Cardiac muscle cell (in vitro differentiated cells and primary cell): ENCODE measurements around the gene BAIAP2. TPM values are rescaled to one million over a fixed set of nuclear protein-coding genes. Genes with fewer than 3 reads are reported as not detected.
"Not testable (repeated sequence)": the region's sequence is repeated elsewhere in the genome, so short reads cannot be mapped to it uniquely, and the experiment has no call there.

Source experiments
- DNase-seq, 2 donors: peaks; one replicate each; pipeline versions ENCODE4 v3.0.0 to v3.0.0-alpha.2; 2010 to 2017; ENCODE audit warnings: low read depth in 1 of 2, low spot score in 1 of 2
- H3K27ac ChIP-seq: fragments of 200-600 bp; sonication (generic); 2 replicates; pipeline ENCODE4 v1.5.1; 2016
- H3K27me3 ChIP-seq: fragments of 200-600 bp; sonication (generic); 2 replicates; pipeline ENCODE4 v1.6.0; 2016; ENCODE audit warnings: control low read depth
- H3K36me3 ChIP-seq: fragments of 200-600 bp; sonication (generic); 2 replicates; pipeline ENCODE4 v1.5.1; 2016; ENCODE audit warnings: control low read depth
- H3K4me1 ChIP-seq: fragments of 200-600 bp; sonication (generic); 2 replicates; pipeline ENCODE4 v1.8.1; 2017; ENCODE audit warnings: low read depth, mild to moderate bottlenecking, mixed run types
- H3K4me3 ChIP-seq: fragments of 200-600 bp; sonication (generic); 2 replicates; pipeline ENCODE4 v1.5.1; 2016; ENCODE audit warnings: mild to moderate bottlenecking
- H3K9me3 ChIP-seq: fragments of 200-600 bp; sonication (generic); 2 replicates; pipeline ENCODE4 v1.5.1; 2017; ENCODE audit warnings: low read depth, mild to moderate bottlenecking, control low read depth
- CTCF ChIP-seq: IDR thresholded peaks from 2 replicates; pipeline ENCODE4 v1.5.1; 2012; ENCODE audit warnings: low read depth, mild to moderate bottlenecking, low read length
- polyA plus RNA-seq: library from polyadenylated mRNA; unstranded; fragments of >200 nt; fragmentation: Nextera tagmentation; extraction: Ambion mirVana; gene quantifications from 2 replicates; pipeline ENCODE4 v1.2.1, GENCODE V29; 2016
- total RNA-seq: library from RNA; depleted of rRNA; stranded (reverse); fragments of >200 nt; gene quantifications from 2 replicates; pipeline ENCODE4 v1.2.3, GENCODE V29; 2016

The BAIAP2 gene
- total and polyA plus RNA-seq, 2 experiments from 2014 or later: 22.5 to 24.9 TPM

- Histone ChIP-seq H3K27ac (no peak overlapping the region), H3K36me3 (no peaks in the 10 kb centered on the region), H3K4me3 (no peak overlapping the region), H3K9me3 (no peaks in the 10 kb centered on the region), H3K27me3 (no peaks in the 10 kb centered on the region), H3K4me1 (no peaks in the 10 kb centered on the region)
- TF ChIP-seq CTCF: peak; percentile 66
- DNase-seq: peak; percentile 84 to 85
Measured at GRCh38 chr17:81142301-81143199, 107.6 kb downstream of the BAIAP2 start.

GRCh38 chr17:81143200-81143527 is 108.2 kb downstream of the BAIAP2 start:
- Histone ChIP-seq H3K27ac (no peak overlapping the region), H3K4me3 (no peak overlapping the region), H3K9me3 (no peaks in the 10 kb centered on the region), H3K36me3 (no peaks in the 10 kb centered on the region), H3K4me1 (no peaks in the 10 kb centered on the region), H3K27me3 (no peaks in the 10 kb centered on the region)
- no peak for DNase-seq
- TF ChIP-seq CTCF: no peak

GRCh38 chr17:81143717-81144422 is 108.9 kb downstream of the BAIAP2 start:
- Histone ChIP-seq H3K4me1 (no peaks in the 10 kb centered on the region), H3K27me3 (no peaks in the 10 kb centered on the region), H3K27ac (no peak overlapping the region), H3K9me3 (no peaks in the 10 kb centered on the region), H3K36me3 (no peaks in the 10 kb centered on the region), H3K4me3 (no peak overlapping the region)
- DNase-seq: no peak
- TF ChIP-seq CTCF: no peak

GRCh38 chr17:81144423-81144781 is 109.5 kb downstream of the BAIAP2 start:
- Histone ChIP-seq H3K4me3 (no peak overlapping the region), H3K4me1 (no peaks in the 10 kb centered on the region), H3K9me3 (no peaks in the 10 kb centered on the region), H3K36me3 (no peaks in the 10 kb centered on the region), H3K27me3 (no peaks in the 10 kb centered on the region), H3K27ac (no peak overlapping the region)
- no peak for DNase-seq
- no peak for TF ChIP-seq CTCF

- H3K36me3 ChIP-seq, H3K27ac ChIP-seq, H3K4me3 ChIP-seq, H3K9me3 ChIP-seq, H3K27me3 ChIP-seq, H3K4me1 ChIP-seq, DNase-seq: not testable (repeated sequence)
Measured at GRCh38 chr17:81146208-81146607, 111.3 kb downstream of the BAIAP2 start.

- no peak for TF ChIP-seq CTCF
- Histone ChIP-seq H3K27me3 (no peaks in the 10 kb centered on the region), H3K4me3 (no peak overlapping the region), H3K27ac (no peak overlapping the region), H3K4me1 (no peaks in the 10 kb centered on the region), H3K36me3 (no peaks in the 10 kb centered on the region), H3K9me3 (no peaks in the 10 kb centered on the region)
- DNase-seq: no peak
Measured at GRCh38 chr17:81147701-81148100, 112.8 kb downstream of the BAIAP2 start.
